COLO829 (cell line): ENCODE data around the gene TOMM5.
A peak's percentile ranks its signal among the peaks of the same experiment; 100 is the strongest.

Experiments used
- DNase-seq: peaks from one replicate; pipeline ENCODE4 v3.0.0; 2012; ENCODE audit warnings: low spot score

TOMM5 gene

GRCh38 chr9:37592108-37592951, at the start of gene TOMM5:
TSS of gene TOMM5 (minus strand) at chr9:37592597. CDS start at chr9:37592532, 65 bp downstream.
- DNase-seq = peak; percentile 87

- DNase-seq = peak; percentile 77
Measured at GRCh38 chr9:37641331-37641730, 48.9 kb upstream of the TOMM5 start.

- no peak for DNase-seq
Measured at GRCh38 chr9:37640246-37640645, 47.8 kb upstream of the TOMM5 start.

GRCh38 chr9:37639841-37640240, 47.4 kb upstream of the TOMM5 start:
- no peak for DNase-seq

- peak; percentile 47 for DNase-seq
Measured at GRCh38 chr9:37639109-37639762, 46.8 kb upstream of the TOMM5 start.

- DNase-seq = no peak
Measured at GRCh38 chr9:37636511-37637448, 44.4 kb upstream of the TOMM5 start.

- no peak for DNase-seq
Measured at GRCh38 chr9:37635808-37636207, 43.4 kb upstream of the TOMM5 start.

- no peak for DNase-seq
Measured at GRCh38 chr9:37632479-37632878, 40.1 kb upstream of the TOMM5 start.

- peak; percentile 43 for DNase-seq
Measured at GRCh38 chr9:37626708-37627292, 34.4 kb upstream of the TOMM5 start.

- DNase-seq = no peak
Measured at GRCh38 chr9:37625758-37626147, 33.4 kb upstream of the TOMM5 start.

GRCh38 chr9:37625036-37625757, 32.8 kb upstream of the TOMM5 start:
- no peak for DNase-seq

- no peak for DNase-seq
Measured at GRCh38 chr9:37624073-37624472, 31.7 kb upstream of the TOMM5 start.

GRCh38 chr9:37623267-37623666, 30.9 kb upstream of the TOMM5 start:
- no peak for DNase-seq

- no peak for DNase-seq
Measured at GRCh38 chr9:37622462-37622861, 30.1 kb upstream of the TOMM5 start.

- DNase-seq = no peak
Measured at GRCh38 chr9:37621273-37622121, 29.1 kb upstream of the TOMM5 start.

- no peak for DNase-seq
Measured at GRCh38 chr9:37620396-37620795, 28.0 kb upstream of the TOMM5 start.

GRCh38 chr9:37619806-37620205, 27.4 kb upstream of the TOMM5 start:
- no peak for DNase-seq

- DNase-seq = no peak
Measured at GRCh38 chr9:37618817-37619216, 26.4 kb upstream of the TOMM5 start.

GRCh38 chr9:37617832-37618231, 25.4 kb upstream of the TOMM5 start:
- DNase-seq = no peak

GRCh38 chr9:37617161-37617560, 24.8 kb upstream of the TOMM5 start:
- DNase-seq = no peak
